HFFc6 (cell line): ENCODE measurements around the gene ADGRL3. TPM values are rescaled to one million over a fixed set of nuclear protein-coding genes. Genes with fewer than 3 reads are reported as not detected.

ENCODE experiments used
- DNase-seq: peaks from one replicate; pipeline ENCODE4 v3.0.0-alpha.2; 2018
- H3K27ac Mint-ChIP-seq: 2 replicates; pipeline ENCODE4 v1.8.0; 2020; ENCODE audit warnings: mild to moderate bottlenecking, mixed read lengths
- H3K27me3 Mint-ChIP-seq: 2 replicates; pipeline ENCODE4 v1.8.0; 2021; ENCODE audit warnings: mild to moderate bottlenecking, moderate library complexity, mixed read lengths; ENCODE audit not compliant: insufficient read depth
- H3K36me3 Mint-ChIP-seq: 2 replicates; pipeline ENCODE4 v1.8.0; 2021; ENCODE audit warnings: low read depth, mixed read lengths
- H3K4me1 Mint-ChIP-seq: 2 replicates; pipeline ENCODE4 v1.8.0; 2020; ENCODE audit warnings: low read depth, mixed read lengths
- H3K4me3 Mint-ChIP-seq: 2 replicates; pipeline ENCODE4 v1.8.0; 2020; ENCODE audit warnings: mild to moderate bottlenecking, moderate library complexity, mixed read lengths
- H3K9me3 Mint-ChIP-seq: 2 replicates; pipeline ENCODE4 v1.8.0; 2020; ENCODE audit warnings: mild to moderate bottlenecking, mixed read lengths
- CTCF ChIP-seq: fragments of 200-600 bp; sonication (generic); IDR thresholded peaks from 2 replicates; pipeline ENCODE4 v1.5.0; 2021; ENCODE audit warnings: antibody characterized with exemption, mild to moderate bottlenecking
- total RNA-seq, 6 experiments: library from RNA; stranded (reverse); fragmentation: NEBNext Ultra II Directional; extraction: Animal tissue kit (Norgen Biotek cat#: 25700); gene quantifications; 2 replicates in 1 of 6; 3 replicates in 5 of 6; pipeline ENCODE4 v1.2.3, GENCODE V29; 2021

Gene ADGRL3
- total RNA-seq, 6 experiments from 2014 or later: not detected

GRCh38 chr4:61648264-61648663, 448.1 kb downstream of the ADGRL3 start:
- Mint-ChIP-seq H3K4me1 (no peaks in the 10 kb centered on the region), H3K27me3 (no peaks in the 10 kb centered on the region), H3K27ac (no peak overlapping the region), H3K36me3 (no peaks in the 10 kb centered on the region), H3K4me3 (no peak overlapping the region), H3K9me3 (peaks cover 16% of the 10 kb centered on the region)
- no peak for DNase-seq
- no peak for TF ChIP-seq CTCF

- no peaks in the 10 kb centered on the region for H3K4me1 Mint-ChIP-seq
- TF ChIP-seq CTCF: no peak
- no peak for DNase-seq
- H3K4me3 Mint-ChIP-seq: no peak overlapping the region
- no peaks in the 10 kb centered on the region for H3K27me3 Mint-ChIP-seq
- H3K27ac Mint-ChIP-seq: no peak overlapping the region
- peaks cover 6% of the 10 kb centered on the region for H3K9me3 Mint-ChIP-seq
- H3K36me3 Mint-ChIP-seq: no peaks in the 10 kb centered on the region
Measured at GRCh38 chr4:61657016-61657415, 456.9 kb downstream of the ADGRL3 start.

GRCh38 chr4:61661960-61662359, 461.8 kb downstream of the ADGRL3 start:
- Mint-ChIP-seq H3K27me3 (no peaks in the 10 kb centered on the region; the same call in 1 of the 2 replicates), H3K9me3 (peaks cover 10% of the 10 kb centered on the region), H3K36me3 (no peaks in the 10 kb centered on the region), H3K4me3 (no peak overlapping the region), H3K27ac (no peak overlapping the region), H3K4me1 (no peaks in the 10 kb centered on the region)
- DNase-seq: no peak
- no peak for TF ChIP-seq CTCF

GRCh38 chr4:61662362-61662761, 462.2 kb downstream of the ADGRL3 start:
- H3K27ac Mint-ChIP-seq: no peak overlapping the region
- no peak for TF ChIP-seq CTCF
- no peak overlapping the region for H3K4me3 Mint-ChIP-seq
- no peaks in the 10 kb centered on the region for H3K4me1 Mint-ChIP-seq
- no peaks in the 10 kb centered on the region; the same call in 1 of the 2 replicates for H3K27me3 Mint-ChIP-seq
- H3K36me3 Mint-ChIP-seq: no peaks in the 10 kb centered on the region
- peaks cover 10% of the 10 kb centered on the region for H3K9me3 Mint-ChIP-seq
- no peak for DNase-seq

- no peak for TF ChIP-seq CTCF
- H3K9me3 Mint-ChIP-seq: peaks cover 16% of the 10 kb centered on the region
- H3K4me1 Mint-ChIP-seq: no peaks in the 10 kb centered on the region
Measured at GRCh38 chr4:61663310-61663709, 463.2 kb downstream of the ADGRL3 start.

GRCh38 chr4:61665649-61666048, 465.5 kb downstream of the ADGRL3 start:
- peaks cover 12% of the 10 kb centered on the region; the same call in 1 of the 2 replicates for H3K9me3 Mint-ChIP-seq

More at GRCh38 chr4:61663310-61663709, 463.2 kb downstream of the ADGRL3 start:
- Mint-ChIP-seq H3K4me3 (no peak overlapping the region), H3K36me3 (no peaks in the 10 kb centered on the region), H3K27ac (no peak overlapping the region), H3K27me3 (no peaks in the 10 kb centered on the region; the same call in 1 of the 2 replicates)
- no peak for DNase-seq

More at GRCh38 chr4:61665649-61666048, 465.5 kb downstream of the ADGRL3 start:
- TF ChIP-seq CTCF: no peak
- H3K27me3 Mint-ChIP-seq: no peaks in the 10 kb centered on the region; the same call in 1 of the 2 replicates
- no peaks in the 10 kb centered on the region for H3K4me1 Mint-ChIP-seq
- H3K36me3 Mint-ChIP-seq: no peaks in the 10 kb centered on the region
- DNase-seq: no peak
- no peak overlapping the region for H3K27ac Mint-ChIP-seq
- H3K4me3 Mint-ChIP-seq: no peak overlapping the region
